HL-60 (cell line): ENCODE measurements around the gene EXOC6B.

Experiments
- DNase-seq, 2 experiments: peaks; one replicate each; pipeline ENCODE4 v3.0.0-alpha.2; 2010 to 2020; ENCODE audit warnings: low read depth in 1 of 2, low spot score in 1 of 2
- H3K27ac ChIP-seq: fragments of 250-450 bp; sonication (Bioruptor Pico); replicated peaks from 2 replicates; pipeline ENCODE4 v1.5.1; 2020; ENCODE audit warnings: mild to moderate bottlenecking, moderate library complexity
- H3K27me3 ChIP-seq: fragments of 250-450 bp; sonication (Bioruptor Pico); 2 replicates; pipeline ENCODE4 v1.5.1; 2021; ENCODE audit warnings: mild to moderate bottlenecking, moderate library complexity; ENCODE audit not compliant: insufficient read depth, poor library complexity, severe bottlenecking
- H3K4me3 ChIP-seq: replicated peaks from 2 replicates; pipeline ENCODE4 v1.5.1; 2011; ENCODE audit warnings: mild to moderate bottlenecking, control low read depth, low read length; ENCODE audit not compliant: insufficient read depth
- GABPA ChIP-seq: IDR thresholded peaks from 2 replicates; pipeline ENCODE4 v1.6.1; 2012; ENCODE audit warnings: low read depth
- POLR2AphosphoS5 ChIP-seq: IDR thresholded peaks from 2 replicates; pipeline ENCODE4 v1.6.1; 2012; ENCODE audit warnings: low read depth
- SPI1 ChIP-seq: IDR thresholded peaks from 2 replicates; pipeline ENCODE4 v1.6.1; 2012; ENCODE audit warnings: low read depth, mild to moderate bottlenecking, borderline replicate concordance
- TF ChIP-seq, protein P1 (sequence below): IDR thresholded peaks from 2 replicates; pipeline ENCODE4 v1.6.1; 2012; ENCODE audit warnings: low read depth; ENCODE audit not compliant: insufficient replicate concordance
- TF ChIP-seq, protein P2 (sequence below): IDR thresholded peaks from one replicate; pipeline ENCODE4 v1.5.1; 2011; ENCODE audit warnings: low read length, control low read depth, inconsistent platforms; ENCODE audit not compliant: insufficient read depth

The EXOC6B gene

DNA sequence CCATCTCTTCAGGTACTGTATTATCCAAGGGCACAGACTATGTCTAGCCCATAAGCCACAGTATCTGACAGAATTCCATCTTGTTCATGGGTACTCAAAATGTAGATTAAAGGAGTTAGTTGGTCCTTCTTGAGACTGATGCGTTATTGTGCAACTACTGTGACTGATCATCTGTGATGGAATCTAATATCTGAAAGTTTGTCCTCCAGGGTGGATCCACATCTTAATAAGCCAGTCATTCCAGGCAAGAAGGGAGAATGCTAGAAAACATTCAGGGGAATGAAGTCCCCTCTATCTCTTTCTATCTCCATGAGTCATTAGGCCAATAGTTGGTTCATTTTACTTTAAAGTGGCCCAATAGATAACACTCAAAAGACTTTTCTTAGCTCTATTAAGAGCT lies 252.6 kb downstream of the EXOC6B start:
- Histone ChIP-seq H3K27ac (no peak overlapping the region), H3K27me3 (peaks cover 2% of the 10 kb centered on the region), H3K4me3 (no peak overlapping the region)
- TF ChIP-seq SPI1 = no peak
- TF ChIP-seq, protein P1, sequence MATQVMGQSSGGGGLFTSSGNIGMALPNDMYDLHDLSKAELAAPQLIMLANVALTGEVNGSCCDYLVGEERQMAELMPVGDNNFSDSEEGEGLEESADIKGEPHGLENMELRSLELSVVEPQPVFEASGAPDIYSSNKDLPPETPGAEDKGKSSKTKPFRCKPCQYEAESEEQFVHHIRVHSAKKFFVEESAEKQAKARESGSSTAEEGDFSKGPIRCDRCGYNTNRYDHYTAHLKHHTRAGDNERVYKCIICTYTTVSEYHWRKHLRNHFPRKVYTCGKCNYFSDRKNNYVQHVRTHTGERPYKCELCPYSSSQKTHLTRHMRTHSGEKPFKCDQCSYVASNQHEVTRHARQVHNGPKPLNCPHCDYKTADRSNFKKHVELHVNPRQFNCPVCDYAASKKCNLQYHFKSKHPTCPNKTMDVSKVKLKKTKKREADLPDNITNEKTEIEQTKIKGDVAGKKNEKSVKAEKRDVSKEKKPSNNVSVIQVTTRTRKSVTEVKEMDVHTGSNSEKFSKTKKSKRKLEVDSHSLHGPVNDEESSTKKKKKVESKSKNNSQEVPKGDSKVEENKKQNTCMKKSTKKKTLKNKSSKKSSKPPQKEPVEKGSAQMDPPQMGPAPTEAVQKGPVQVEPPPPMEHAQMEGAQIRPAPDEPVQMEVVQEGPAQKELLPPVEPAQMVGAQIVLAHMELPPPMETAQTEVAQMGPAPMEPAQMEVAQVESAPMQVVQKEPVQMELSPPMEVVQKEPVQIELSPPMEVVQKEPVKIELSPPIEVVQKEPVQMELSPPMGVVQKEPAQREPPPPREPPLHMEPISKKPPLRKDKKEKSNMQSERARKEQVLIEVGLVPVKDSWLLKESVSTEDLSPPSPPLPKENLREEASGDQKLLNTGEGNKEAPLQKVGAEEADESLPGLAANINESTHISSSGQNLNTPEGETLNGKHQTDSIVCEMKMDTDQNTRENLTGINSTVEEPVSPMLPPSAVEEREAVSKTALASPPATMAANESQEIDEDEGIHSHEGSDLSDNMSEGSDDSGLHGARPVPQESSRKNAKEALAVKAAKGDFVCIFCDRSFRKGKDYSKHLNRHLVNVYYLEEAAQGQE = no peak
- TF ChIP-seq POLR2AphosphoS5 = no peak
- no peak for TF ChIP-seq GABPA
- TF ChIP-seq, protein P2, sequence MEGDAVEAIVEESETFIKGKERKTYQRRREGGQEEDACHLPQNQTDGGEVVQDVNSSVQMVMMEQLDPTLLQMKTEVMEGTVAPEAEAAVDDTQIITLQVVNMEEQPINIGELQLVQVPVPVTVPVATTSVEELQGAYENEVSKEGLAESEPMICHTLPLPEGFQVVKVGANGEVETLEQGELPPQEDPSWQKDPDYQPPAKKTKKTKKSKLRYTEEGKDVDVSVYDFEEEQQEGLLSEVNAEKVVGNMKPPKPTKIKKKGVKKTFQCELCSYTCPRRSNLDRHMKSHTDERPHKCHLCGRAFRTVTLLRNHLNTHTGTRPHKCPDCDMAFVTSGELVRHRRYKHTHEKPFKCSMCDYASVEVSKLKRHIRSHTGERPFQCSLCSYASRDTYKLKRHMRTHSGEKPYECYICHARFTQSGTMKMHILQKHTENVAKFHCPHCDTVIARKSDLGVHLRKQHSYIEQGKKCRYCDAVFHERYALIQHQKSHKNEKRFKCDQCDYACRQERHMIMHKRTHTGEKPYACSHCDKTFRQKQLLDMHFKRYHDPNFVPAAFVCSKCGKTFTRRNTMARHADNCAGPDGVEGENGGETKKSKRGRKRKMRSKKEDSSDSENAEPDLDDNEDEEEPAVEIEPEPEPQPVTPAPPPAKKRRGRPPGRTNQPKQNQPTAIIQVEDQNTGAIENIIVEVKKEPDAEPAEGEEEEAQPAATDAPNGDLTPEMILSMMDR = no peak
- DNase-seq = no peak

DNA sequence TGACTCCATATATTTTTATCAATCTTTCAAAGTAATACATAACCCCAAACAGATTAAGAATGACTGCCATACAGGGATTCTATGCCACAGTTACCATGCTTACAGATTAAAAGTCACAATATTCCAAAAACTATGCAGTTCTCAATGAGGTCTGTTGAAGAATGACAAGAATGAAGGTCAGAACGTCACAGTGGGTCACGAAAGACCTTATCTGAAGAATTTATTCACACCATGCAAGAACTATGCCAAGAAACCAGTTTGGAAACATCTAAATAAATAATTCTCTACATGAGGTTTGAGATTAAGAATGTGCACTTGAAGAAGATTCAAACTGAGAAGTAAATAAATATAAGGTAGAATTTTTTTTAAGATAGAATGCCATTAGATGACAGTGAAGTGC lies 253.3 kb downstream of the EXOC6B start:
- Histone ChIP-seq H3K27ac (no peak overlapping the region), H3K4me3 (no peak overlapping the region), H3K27me3 (peaks cover 2% of the 10 kb centered on the region)
- DNase-seq = no peak
- TF ChIP-seq SPI1 (no peak), GABPA (no peak), POLR2AphosphoS5 (no peak)
- TF ChIP-seq, protein P1 = no peak
- TF ChIP-seq, protein P2 = no peak

DNA sequence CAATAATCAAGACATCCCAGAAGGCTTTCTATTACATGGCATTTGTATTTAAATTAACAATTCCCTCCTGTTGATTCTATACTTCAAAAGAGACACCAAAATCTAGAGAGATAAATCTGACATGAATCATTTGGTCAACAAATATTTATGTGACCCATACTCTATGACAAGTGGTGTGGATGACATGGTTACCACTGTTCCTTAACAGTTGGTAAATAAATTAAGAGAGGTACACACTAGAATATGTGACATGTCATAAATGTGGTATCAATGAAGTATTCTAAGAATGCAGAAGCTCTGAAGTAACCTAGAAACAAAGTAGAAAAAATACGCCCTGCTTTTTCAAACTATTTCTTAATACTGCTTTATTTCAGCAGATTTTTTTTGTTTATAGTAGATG lies 255.4 kb downstream of the EXOC6B start:
- H3K4me3 ChIP-seq = no peak overlapping the region
- no peak overlapping the region for H3K27ac ChIP-seq
- TF ChIP-seq POLR2AphosphoS5 (no peak), SPI1 (no peak), GABPA (no peak)
- TF ChIP-seq, protein P2 = no peak
- TF ChIP-seq, protein P1 = no peak
- no peak for DNase-seq
- H3K27me3 ChIP-seq = peaks cover 2% of the 10 kb centered on the region
